GM18520 (cell line): ENCODE measurements around the gene SMR3B.

Experiments used
- ATAC-seq: cut with Tn5 transposase; IDR thresholded peaks from one replicate; pipeline ENCODE4 v1.9.1; 2021; ENCODE audit not compliant: unreplicated experiment

The SMR3B gene

DNA sequence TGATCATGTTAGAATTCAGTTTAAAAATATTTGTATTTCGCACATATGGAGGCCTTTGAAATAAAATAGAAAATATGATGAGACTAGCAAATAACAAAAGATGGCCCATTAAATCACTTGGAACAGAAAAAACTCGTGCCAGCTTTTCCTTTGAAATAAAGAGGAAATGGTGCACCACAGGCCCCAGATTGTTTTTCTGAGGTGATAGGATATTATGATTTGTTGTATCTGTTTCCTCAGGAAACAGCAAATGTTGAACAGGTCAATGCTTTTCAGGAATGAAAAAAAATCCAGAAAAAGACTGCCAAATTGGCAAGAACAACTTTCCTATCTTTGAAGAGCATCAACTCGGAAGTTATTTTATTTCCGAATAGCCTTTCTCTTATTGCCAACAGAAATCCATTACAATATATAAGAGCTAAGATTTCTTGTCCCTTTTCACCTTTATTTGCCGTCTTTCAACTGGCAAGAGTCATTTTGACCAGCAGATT, at the start of gene SMR3B:
Gene SMR3B (plus strand): TSS at position 441 of the 491 bp plus-strand sequence. CDS start 1,380 bp downstream, outside the sequence.
- no peak for ATAC-seq

DNA sequence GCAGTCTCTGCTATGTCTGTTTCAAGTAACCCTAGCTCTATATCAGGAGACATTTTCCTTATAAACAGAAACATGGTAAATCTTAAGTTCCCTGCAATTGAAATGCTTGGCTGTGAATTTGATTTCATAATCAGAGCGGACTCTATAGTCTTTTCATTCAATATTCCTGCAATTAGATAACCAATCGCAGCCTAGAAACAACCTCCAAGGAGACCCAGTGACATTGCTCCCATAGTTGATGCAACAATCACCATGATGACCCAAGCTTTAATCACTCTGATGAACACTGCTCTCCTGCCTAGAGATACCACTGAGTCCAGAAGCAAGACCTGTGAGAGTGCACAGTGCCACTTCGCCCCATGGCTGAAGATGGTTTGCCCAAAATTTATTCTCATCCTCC, 48.2 kb upstream of the SMR3B start, which contains the start of gene CABS1:
Gene CABS1 (plus strand): TSS at position 301 of the 400 bp plus-strand sequence. CDS start 59 bp downstream, at position 360.
- no peak for ATAC-seq

DNA sequence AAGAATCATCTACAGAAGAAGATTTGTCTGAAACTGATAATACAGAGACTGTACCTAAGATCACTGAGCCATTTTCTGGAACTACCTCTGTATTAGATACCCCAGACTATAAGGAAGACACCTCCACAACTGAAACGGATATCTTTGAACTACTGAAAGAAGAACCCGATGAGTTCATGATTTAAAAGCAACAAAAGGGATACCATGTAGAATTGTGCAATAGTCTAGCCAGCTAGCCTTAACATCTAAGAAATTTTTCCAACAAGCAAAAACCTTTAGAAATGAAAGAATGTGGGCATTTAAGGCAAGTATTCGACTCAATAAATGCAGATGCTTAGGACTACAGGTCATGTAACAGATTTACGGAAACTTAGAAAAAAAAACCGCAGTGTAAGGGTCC, 46.9 kb upstream of the SMR3B start:
- no peak for ATAC-seq

DNA sequence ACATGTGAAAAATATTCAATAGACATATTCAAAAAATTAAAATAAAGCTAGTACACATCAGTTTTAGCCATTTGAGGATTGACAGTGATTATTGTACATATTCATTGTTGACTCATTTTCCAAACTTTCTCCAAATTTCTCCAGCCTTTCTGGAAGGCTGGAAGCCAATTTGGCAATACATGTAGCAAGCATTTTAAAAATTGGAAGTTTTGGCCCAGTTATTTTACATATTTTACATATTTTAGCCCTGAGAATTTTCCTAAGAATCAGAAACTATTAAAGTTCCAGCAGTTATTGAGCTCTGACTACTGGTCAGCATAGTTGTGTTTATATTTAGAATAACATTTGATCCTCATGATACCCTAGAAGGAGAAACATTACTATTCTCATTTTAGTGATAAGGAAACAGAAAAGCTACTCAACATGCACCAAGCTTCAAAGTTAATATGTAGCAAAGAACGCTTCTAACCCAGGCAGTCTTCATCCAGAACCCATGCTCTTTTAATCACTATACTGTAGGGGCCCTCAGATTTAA, 45.0 kb upstream of the SMR3B start:
- no peak for ATAC-seq

DNA sequence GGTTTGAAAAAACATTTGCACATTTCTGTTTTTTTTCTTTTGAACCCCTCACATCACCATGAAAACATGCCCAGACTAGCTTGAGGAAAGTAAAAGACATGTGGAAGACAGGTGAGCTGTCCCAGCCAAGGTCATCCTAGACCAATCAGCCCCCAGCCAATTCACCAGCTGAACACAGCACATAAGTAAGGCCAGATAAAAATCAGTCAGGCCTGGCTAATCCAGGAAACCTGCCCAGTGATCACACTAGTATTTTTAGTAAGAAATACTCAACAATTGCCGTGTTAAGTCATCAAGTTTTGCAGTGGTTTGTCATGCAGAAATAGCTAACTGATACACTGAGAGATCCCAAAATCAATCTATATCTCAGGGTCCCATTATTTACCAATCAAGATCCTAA, 26.7 kb upstream of the SMR3B start:
- ATAC-seq, result no peak

DNA sequence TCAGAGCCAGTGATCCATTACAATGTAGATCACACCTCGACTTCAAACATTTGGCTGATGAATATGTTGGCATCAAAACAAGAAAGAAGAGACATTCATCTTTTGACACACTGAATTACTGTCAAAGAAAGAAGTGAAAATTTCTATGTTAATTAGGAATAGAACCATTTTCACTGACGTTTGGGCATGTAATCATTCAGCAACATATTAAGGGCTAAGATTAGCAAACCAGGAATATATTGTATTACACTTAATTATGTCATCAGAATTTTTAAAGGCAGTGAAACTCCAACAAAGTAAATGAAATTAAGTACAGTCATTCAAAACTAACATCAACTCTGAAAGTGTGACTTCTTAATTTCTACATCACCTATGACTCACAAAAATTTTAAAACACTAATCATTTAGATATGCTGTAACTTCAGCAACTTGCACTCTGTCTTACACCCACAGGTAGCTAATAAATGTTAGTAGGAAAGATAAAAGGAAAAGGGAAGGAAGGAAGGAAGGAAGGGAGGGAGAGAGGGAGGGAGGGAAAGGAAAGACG, 23.7 kb upstream of the SMR3B start:
- no peak for ATAC-seq

DNA sequence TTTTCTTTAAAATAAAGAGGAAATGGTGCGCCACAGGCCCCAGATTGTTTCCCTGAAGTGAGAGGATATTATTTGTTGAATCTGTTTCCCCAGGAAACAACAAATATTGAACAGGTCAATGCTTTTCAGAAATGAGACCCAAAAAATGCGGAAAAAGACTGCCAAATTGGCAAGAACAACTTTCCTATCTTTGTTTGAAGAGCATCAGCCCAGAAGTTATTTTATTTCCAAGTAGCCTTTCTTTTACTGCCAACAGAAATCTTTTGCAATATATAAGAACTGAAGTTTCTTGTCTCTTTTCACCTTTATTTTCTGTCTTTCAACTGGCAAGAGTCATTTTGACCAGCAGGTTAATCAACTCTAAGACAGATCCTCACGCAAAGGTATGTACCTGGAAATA, 22.5 kb upstream of the SMR3B start, which contains the start of gene SMR3A:
Gene SMR3A (plus strand): TSS at position 301 of the 400 bp plus-strand sequence. CDS start 1,356 bp downstream, outside the sequence.
- no peak for ATAC-seq

DNA sequence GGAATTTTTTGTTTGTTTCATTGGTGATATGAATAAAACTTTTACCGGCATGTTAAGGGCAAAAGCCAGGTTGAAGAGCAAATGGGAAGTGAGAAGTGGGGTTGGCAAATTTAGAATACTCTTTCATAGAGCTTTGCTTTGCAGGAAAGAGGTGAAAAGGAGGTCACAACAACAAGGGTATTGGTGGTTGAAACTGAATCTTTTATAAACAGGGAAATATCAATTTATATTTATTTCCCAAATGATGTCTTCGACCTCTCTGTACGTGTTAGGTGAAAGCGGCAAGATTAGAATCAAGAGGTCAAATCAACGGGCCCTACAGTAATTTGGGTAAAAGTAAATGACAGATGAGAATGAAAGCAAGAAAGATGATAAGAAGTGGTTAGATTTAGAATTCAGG, 18.9 kb upstream of the SMR3B start:
- no peak for ATAC-seq

- ATAC-seq, result no peak
Observed at GRCh38 chr4:70365479-70365878, 17.5 kb upstream of the SMR3B start.

- ATAC-seq, result no peak
Observed at GRCh38 chr4:70367813-70368212, 15.1 kb upstream of the SMR3B start.

DNA sequence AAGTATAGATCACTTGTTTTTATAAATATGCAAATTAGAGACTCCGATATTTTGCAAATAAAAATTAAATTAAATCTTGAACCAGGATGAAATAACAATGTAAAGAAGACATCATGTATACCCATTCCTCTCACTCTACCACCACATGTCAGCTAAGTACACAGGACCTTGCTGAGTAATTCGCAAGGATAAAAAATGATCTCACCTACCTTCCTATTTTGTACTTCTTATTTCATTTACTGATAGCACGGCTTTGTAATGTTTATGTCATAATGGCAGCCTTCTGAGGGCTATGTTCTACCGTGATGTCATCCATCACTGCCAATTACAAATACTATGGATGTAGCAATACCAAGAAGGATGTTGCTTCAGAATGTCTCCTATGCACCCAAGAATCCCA, 10.9 kb upstream of the SMR3B start:
- no peak for ATAC-seq

DNA sequence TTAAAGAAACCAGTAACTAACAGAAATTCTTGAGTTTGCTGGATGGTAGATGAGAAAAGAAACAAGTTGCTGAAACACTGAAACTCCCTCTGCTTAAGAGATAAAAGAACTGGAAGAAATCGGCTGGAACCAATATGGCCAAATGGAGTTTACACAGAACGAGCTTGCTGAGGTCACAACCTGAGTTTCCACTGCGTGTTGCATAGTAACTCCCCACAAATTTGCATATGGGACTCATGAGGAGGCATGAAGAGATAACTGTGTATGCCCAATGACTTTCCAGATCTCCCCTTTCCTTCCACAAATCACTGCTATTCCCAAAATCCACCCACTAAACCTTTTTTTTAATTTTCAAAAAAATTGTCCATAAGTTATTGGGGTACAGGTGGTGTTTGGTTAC, 10.2 kb upstream of the SMR3B start:
- ATAC-seq, result no peak

GRCh38 chr4:70380578-70380977, 2.4 kb upstream of the SMR3B start:
- ATAC-seq, result no peak

DNA sequence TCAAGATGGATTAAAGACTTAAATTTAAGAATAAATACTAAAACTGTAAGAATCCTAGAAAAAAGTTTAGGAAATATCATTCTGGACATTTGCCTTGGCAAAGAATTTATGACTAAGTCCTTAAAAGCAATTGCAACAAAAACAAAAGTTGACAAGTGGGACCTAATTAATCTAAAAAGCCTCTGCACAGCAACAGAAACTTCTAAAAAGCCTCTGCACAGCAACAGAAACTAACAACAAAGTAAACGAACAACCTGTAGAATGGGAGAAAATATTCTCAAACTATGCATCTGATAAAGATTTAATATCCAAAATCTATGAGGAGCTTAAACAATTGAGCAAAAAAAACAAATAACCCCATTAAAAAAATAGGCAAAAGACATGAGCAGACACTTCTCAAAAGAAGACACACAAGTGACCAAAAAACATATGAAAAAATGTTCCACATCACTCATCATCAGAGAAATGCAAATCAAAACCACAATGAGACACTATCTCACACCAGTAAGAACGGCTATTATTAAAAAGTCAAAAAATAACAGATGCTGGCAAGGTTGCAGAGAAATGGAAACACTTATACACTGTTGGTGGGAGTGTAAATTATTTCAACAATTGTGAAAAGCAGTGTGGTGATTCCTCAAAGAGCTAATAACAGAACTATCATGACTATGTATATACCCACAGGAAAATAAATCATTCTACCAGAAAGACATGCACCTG, 9.3 kb downstream of the SMR3B start:
- ATAC-seq, result peak; percentile 45

GRCh38 chr4:70397580-70397979, 14.6 kb downstream of the SMR3B start, which contains the start of gene OPRPN:
Gene OPRPN, plus strand, starts transcription at chr4:70397940. Its CDS starts 1,346 bp downstream, at chr4:70399286.
- no peak for ATAC-seq

GRCh38 chr4:70399319-70399718, 16.4 kb downstream of the SMR3B start:
- ATAC-seq, result peak; percentile 69

GRCh38 chr4:70402762-70403161, 19.8 kb downstream of the SMR3B start:
- no peak for ATAC-seq

- no peak for ATAC-seq
Observed at GRCh38 chr4:70405765-70406164, 22.8 kb downstream of the SMR3B start.

DNA sequence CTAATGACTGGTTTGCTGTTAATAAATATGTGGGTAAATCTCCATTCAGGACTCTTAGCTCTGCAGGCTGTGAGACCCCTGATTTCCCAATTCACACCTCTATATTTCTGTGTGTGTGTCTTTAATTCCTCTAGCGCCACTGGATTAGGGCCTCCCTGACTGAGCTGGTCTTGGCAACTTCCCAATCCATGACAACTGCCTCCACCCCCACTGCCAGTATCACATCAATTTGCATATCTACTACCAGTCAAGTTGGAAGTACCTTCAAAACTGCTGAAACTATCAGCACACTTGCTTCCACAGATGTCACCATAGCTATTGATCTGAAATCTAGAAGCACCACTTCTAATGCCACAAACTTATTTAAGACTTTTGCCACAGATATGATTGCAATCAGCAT, 42.4 kb downstream of the SMR3B start:
- ATAC-seq, result no peak

DNA sequence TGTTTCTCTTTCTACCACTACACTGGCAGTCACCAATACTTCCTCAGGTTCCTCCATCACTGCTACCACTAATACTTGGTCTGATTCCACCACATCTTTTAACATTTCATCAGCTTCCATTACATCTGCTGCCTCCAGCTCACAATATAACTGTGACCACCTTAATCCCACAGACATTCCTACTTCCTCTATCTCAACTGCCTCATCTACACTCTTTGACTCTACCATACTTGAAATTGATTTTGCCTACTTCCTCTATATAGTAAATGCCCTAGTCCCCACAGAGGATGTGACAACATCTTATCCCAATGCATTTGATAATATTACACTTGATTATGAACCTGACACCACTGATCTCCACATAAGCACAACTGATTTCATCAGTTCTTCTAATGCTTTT, 43.9 kb downstream of the SMR3B start:
- ATAC-seq, result no peak

DNA sequence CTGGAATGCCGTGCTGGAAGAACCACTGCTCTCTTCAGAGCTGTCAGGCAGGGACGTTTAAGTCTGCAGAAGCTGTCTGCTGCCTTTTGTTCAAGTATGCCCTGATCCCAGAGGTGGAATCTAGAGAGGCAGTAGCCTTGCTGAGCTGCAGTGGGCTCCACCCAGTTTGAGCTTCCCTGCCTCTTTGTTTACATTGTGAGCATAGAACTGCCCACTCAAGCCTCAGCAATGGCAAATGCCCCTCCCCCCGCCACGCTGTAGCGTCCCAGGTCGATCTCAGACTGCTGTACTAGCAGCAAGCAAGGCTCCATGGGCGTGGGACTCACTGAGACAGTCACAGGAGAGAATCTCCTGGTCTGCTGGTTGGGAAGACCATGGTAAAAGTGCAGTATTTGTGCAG, 54.3 kb downstream of the SMR3B start:
- no peak for ATAC-seq
